IMR-90 (cell line): ENCODE results near the gene ACBD7. TPM values are rescaled to one million over a fixed set of nuclear protein-coding genes. Genes with fewer than 3 reads are reported as not detected.

ENCODE experiments used
- ATAC-seq: fragments of 200-7000 bp; cut with Tn5 transposase; 2 replicates; pipeline ENCODE4 v1.9.1; 2020; ENCODE audit warnings: low read depth, mild to moderate bottlenecking, moderate library complexity
- BruUV-seq: library from RNA; stranded (reverse); fragments of 400-500 nt; replicated peaks from 2 replicates; lab custom pipeline; 2021; lab: Mats Ljungman, UMichigan
- CTCF ChIA-PET: fragments of 300-600 bp; formaldehyde crosslinking; extraction: SDS; loops from one replicate; lab custom pipeline; 2021; ENCODE audit warnings: antibody characterized with exemption; lab: Yijun Ruan, JAX
- POLR2A ChIA-PET: fragments of 300-600 bp; sonication (Branson Sonifier 250); formaldehyde crosslinking; loops from one replicate; lab custom pipeline; 2022; ENCODE audit warnings: antibody characterized with exemption; ENCODE audit not compliant: unreplicated experiment; lab: Charles Lee
- DNase-seq: peaks from one replicate; pipeline ENCODE4 v3.0.0; 2013
- H2AFZ ChIP-seq: replicated peaks from 2 replicates; pipeline ENCODE3; 2013; ENCODE audit warnings: low read length, mild to moderate bottlenecking; ENCODE audit not compliant: poor library complexity
- H2AK5ac ChIP-seq: 2 replicates; pipeline ENCODE4 v1.6.1; 2013; ENCODE audit warnings: low read depth, low read length, inconsistent platforms
- H2AK9ac ChIP-seq: replicated peaks from 2 replicates; pipeline ENCODE3; 2013; ENCODE audit warnings: mild to moderate bottlenecking, low read depth, low read length, moderate library complexity; ENCODE audit not compliant: poor library complexity
- H2BK120ac ChIP-seq: 2 replicates; pipeline ENCODE4 v1.6.1; 2013; ENCODE audit warnings: low read depth, low read length, inconsistent platforms
- H2BK15ac ChIP-seq: 3 replicates; pipeline ENCODE4 v1.6.1; 2013; ENCODE audit warnings: low read depth, low read length, inconsistent platforms
- H2BK20ac ChIP-seq: 2 replicates; pipeline ENCODE4 v1.6.1; 2013; ENCODE audit warnings: low read depth, mild to moderate bottlenecking, inconsistent platforms, low read length, moderate library complexity
- H2BK5ac ChIP-seq: 2 replicates; pipeline ENCODE4 v1.6.1; 2013; ENCODE audit warnings: mild to moderate bottlenecking, low read depth, low read length, inconsistent platforms; ENCODE audit not compliant: poor library complexity, severe bottlenecking
- H3K14ac ChIP-seq: replicated peaks from 2 replicates; pipeline ENCODE4 v1.6.1; 2013; ENCODE audit warnings: low read depth, low read length, inconsistent platforms
- H3K18ac ChIP-seq: 2 replicates; pipeline ENCODE4 v1.6.1; 2013; ENCODE audit warnings: low read depth, low read length, control low read depth
- H3K23ac ChIP-seq: 2 replicates; pipeline ENCODE4 v1.6.1; 2013; ENCODE audit warnings: low read depth, low read length, inconsistent platforms
- H3K27ac ChIP-seq: 2 replicates; pipeline ENCODE4 v1.5.1; 2013; ENCODE audit warnings: mild to moderate bottlenecking, control low read depth, low read length; ENCODE audit not compliant: insufficient read depth
- H3K27me3 ChIP-seq: 2 replicates; pipeline ENCODE4 v1.6.1; 2013; ENCODE audit warnings: low read length; ENCODE audit not compliant: control insufficient read depth, insufficient read depth
- H3K36me3 ChIP-seq: 2 replicates; pipeline ENCODE4 v1.6.1; 2013; ENCODE audit warnings: low read length, mixed read lengths; ENCODE audit not compliant: control insufficient read depth, insufficient read depth
- H3K4ac ChIP-seq: 2 replicates; pipeline ENCODE4 v1.6.1; 2013; ENCODE audit warnings: low read depth, low read length, inconsistent platforms
- H3K4me1 ChIP-seq: 2 replicates; pipeline ENCODE4 v1.6.1; 2013; ENCODE audit warnings: low read length, mixed read lengths; ENCODE audit not compliant: control insufficient read depth, insufficient read depth
- H3K4me2 ChIP-seq: 2 replicates; pipeline ENCODE4 v1.6.1; 2013; ENCODE audit warnings: low read depth, mild to moderate bottlenecking, control low read depth, low read length, moderate library complexity
- H3K4me3 ChIP-seq: 2 replicates; pipeline ENCODE4 v1.5.1; 2013; ENCODE audit warnings: low read depth, mild to moderate bottlenecking, control low read depth, low read length, moderate library complexity; ENCODE audit not compliant: insufficient read depth
- H3K56ac ChIP-seq: 2 replicates; pipeline ENCODE4 v1.6.1; 2013; ENCODE audit warnings: low read length, inconsistent platforms; ENCODE audit not compliant: insufficient read depth; ENCODE audit errors: extremely low read depth
- H3K79me1 ChIP-seq, 2 experiments: 2 replicates each; pipeline ENCODE4 v1.6.1; 2013; ENCODE audit warnings: low read length in 2 of 2, inconsistent platforms in 1 of 2, low read depth in 1 of 2
- H3K9ac ChIP-seq: 2 replicates; pipeline ENCODE4 v1.6.1; 2013; ENCODE audit warnings: low read depth, low read length, control low read depth
- H3K9me1 ChIP-seq: 2 replicates; pipeline ENCODE4 v1.6.1; 2013; ENCODE audit warnings: low read length, inconsistent platforms; ENCODE audit not compliant: insufficient read depth
- H3K9me3 ChIP-seq: 2 replicates; pipeline ENCODE4 v1.6.1; 2013; ENCODE audit warnings: low read length; ENCODE audit not compliant: control insufficient read depth, insufficient read depth
- H4K20me1 ChIP-seq: 2 replicates; pipeline ENCODE4 v1.6.1; 2013; ENCODE audit warnings: low read length, inconsistent platforms; ENCODE audit not compliant: insufficient read depth
- H4K5ac ChIP-seq: 2 replicates; pipeline ENCODE4 v1.6.1; 2013; ENCODE audit warnings: mild to moderate bottlenecking, low read depth, low read length, control low read depth
- H4K8ac ChIP-seq, 2 experiments: 2 replicates each; pipeline ENCODE4 v1.6.1; 2013; ENCODE audit warnings: low read depth in 2 of 2, low read length in 2 of 2, control low read depth in 1 of 2, inconsistent platforms in 1 of 2
- H4K91ac ChIP-seq: 2 replicates; pipeline ENCODE4 v1.6.1; 2013; ENCODE audit warnings: low read depth, low read length, inconsistent platforms; ENCODE audit not compliant: insufficient read depth
- CTCF ChIP-seq: conservative IDR thresholded peaks from 2 replicates; pipeline ENCODE4 v1.5.1; 2012; ENCODE audit warnings: mild to moderate bottlenecking, low read depth, low read length, improper control_type of control experiment
- RAD21 ChIP-seq: IDR thresholded peaks from 2 replicates; pipeline ENCODE4 v1.6.1; 2012; ENCODE audit warnings: low read length, improper control_type of control experiment
- RCOR1 ChIP-seq: IDR thresholded peaks from 2 replicates; pipeline ENCODE4 v1.6.1; 2012; ENCODE audit warnings: mild to moderate bottlenecking, low read length, improper control_type of control experiment; ENCODE audit not compliant: insufficient replicate concordance
- SMC3 ChIP-seq: fragments of 150-350 bp; IDR thresholded peaks from 2 replicates; pipeline ENCODE4 v1.6.1; 2016; ENCODE audit warnings: low read depth, mild to moderate bottlenecking, antibody characterized with exemption, low read length, moderate library complexity
- WGBS, 2 experiments: methylation state at CpG; one replicate each; pipeline versions ENCODE4 v1.1.5 to v1.1.7; 2013; ENCODE audit warnings: missing lambda C conversion rate in 2 of 2; ENCODE audit not compliant: insufficient read length in 1 of 2; ENCODE audit errors: extremely low coverage in 2 of 2; 5-methylcytosine and 5-hydroxymethylcytosine counted together
- dilution Hi-C: fragments of 300-500 bp; cut with HindIII; formaldehyde crosslinking; loops from one replicate; pipeline ENCODE4 v1.14.3; 2018; ENCODE audit warnings: low sequenced_read_pairs; ENCODE audit not compliant: unreplicated experiment
- in situ Hi-C: fragments of 300-500 bp; cut with MboI; formaldehyde crosslinking; loops from 3 replicates; pipeline ENCODE4 v1.14.3; 2019; ENCODE audit warnings: low sequenced_read_pairs, inconsistent platforms, mixed read lengths
- intact Hi-C: fragments of 100-400 bp; cut with micrococcal nuclease; formaldehyde crosslinking; loops from 2 replicates; pipeline ENCODE4 v1.10.0; 2022
- polyA plus RNA-seq, 3 experiments: library from polyadenylated mRNA; depleted of rRNA; stranded (reverse); fragments of >200 nt; gene quantifications; 2 replicates each; pipeline ENCODE4 v1.2.3, GENCODE V29; 2012; ENCODE audit warnings: low replicate concordance in 1 of 3
- total RNA-seq: library from RNA; depleted of rRNA; stranded (reverse); fragments of >200 nt; gene quantifications from 2 replicates; pipeline ENCODE4 v1.2.3, GENCODE V29; 2012

ACBD7 gene
- total and polyA plus RNA-seq, 2 of the 4 experiments (the other 2 are of a cell fraction) = 0.29 to 0.54 TPM

- CTCF ChIA-PET = interaction anchor here (0.6 to 1.5 kb wide), 3 partner anchors 11 to 153 kb away, joined by 3 to 5 read pairs (median 3); no protein-coding TSS in a partner anchor
Observed at GRCh38 chr10:15106352-15107013, 17.9 kb upstream of the ACBD7 start.

More at GRCh38 chr10:15106352-15107013, 17.9 kb upstream of the ACBD7 start:
- H3K9me3 ChIP-seq = no peaks in the 10 kb centered on the region
- H3K23ac ChIP-seq = no peak overlapping the region
- H2BK5ac ChIP-seq = no peak overlapping the region
- H4K5ac ChIP-seq = peak overlapping the region; percentile 26; the same call in 1 of the 2 replicates
- peak; percentile 73 for TF ChIP-seq SMC3
- no peak for TF ChIP-seq RCOR1
- peak; percentile 91 for TF ChIP-seq CTCF
- peak; percentile 88 for TF ChIP-seq RAD21
- no peak overlapping the region for H4K91ac ChIP-seq
- H3K9me1 ChIP-seq = no peaks in the 10 kb centered on the region
- in situ Hi-C loops = no loop called here
- no peak overlapping the region for H3K4me3 ChIP-seq
- POLR2A ChIA-PET = no interaction called here
- H2AFZ ChIP-seq = no peak overlapping the region
- H3K27me3 ChIP-seq = no peaks in the 10 kb centered on the region
- no peak overlapping the region for H2BK120ac ChIP-seq
- WGBS, 2 experiments = 100% methylated on average over 4 of the region's 8 CpGs; no CpG with 5 or more reads in 1 of the 2 experiments
- ATAC-seq = peak; percentile 98
- H3K4ac ChIP-seq = no peak overlapping the region
- no peak overlapping the region for H3K9ac ChIP-seq
- no peak overlapping the region for H3K14ac ChIP-seq
- peak overlapping the region in 1 of 2 experiments; percentile 68; a peak in 1 of 4 replicates for H4K8ac ChIP-seq
- H3K4me2 ChIP-seq = no peak overlapping the region
- H3K4me1 ChIP-seq = no peaks in the 10 kb centered on the region
- H3K79me1 ChIP-seq = peaks cover 5 to 10% of the 10 kb centered on the region in 2 experiments; a peak in 3 of 4 replicates
- dilution Hi-C loops = no loop called here
- peaks cover 19% of the 10 kb centered on the region for H3K36me3 ChIP-seq
- H2AK5ac ChIP-seq = no peak overlapping the region
- H2BK15ac ChIP-seq = no peak overlapping the region
- H2BK20ac ChIP-seq = no peak overlapping the region
- H3K18ac ChIP-seq = no peak overlapping the region
- H3K56ac ChIP-seq = no peak overlapping the region
- no peak overlapping the region for H3K27ac ChIP-seq
- H4K20me1 ChIP-seq = no peaks in the 10 kb centered on the region
- DNase-seq = peak; percentile 67
- intact Hi-C loops = loop anchor here (1.0 to 10.0 kb wide), 7 partner anchors 115 to 909 kb away; partner anchors contain the start of genes CDNF, FAM171A1, HSPA14 and MSANTD7
- peak overlapping the region; percentile 12 for H2AK9ac ChIP-seq
- BruUV-seq = no TSS peak
